ENCODE results near the gene ARID3C.

DNA sequence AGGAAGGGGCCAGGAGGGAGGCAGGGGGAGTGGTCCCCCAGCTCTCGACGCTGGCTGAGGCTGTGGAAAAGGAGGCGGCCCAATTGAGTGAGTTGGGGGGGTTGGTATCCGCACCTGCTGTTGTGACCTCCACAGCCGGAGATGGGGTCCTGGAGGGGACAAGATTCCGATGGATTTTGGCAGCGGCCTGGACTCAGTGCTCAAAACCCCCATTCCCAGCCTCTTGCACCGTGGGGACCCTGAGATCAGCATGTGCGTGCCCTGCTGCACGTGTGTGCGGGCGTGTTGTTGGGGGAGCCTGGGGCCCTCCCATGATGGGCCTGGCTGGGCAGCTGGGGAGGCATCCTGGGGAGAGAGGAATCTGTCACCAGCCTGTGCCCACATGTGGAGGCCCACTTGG lies 54.3 kb downstream of the ARID3C start:
- TF ChIP-seq, protein P1, sequence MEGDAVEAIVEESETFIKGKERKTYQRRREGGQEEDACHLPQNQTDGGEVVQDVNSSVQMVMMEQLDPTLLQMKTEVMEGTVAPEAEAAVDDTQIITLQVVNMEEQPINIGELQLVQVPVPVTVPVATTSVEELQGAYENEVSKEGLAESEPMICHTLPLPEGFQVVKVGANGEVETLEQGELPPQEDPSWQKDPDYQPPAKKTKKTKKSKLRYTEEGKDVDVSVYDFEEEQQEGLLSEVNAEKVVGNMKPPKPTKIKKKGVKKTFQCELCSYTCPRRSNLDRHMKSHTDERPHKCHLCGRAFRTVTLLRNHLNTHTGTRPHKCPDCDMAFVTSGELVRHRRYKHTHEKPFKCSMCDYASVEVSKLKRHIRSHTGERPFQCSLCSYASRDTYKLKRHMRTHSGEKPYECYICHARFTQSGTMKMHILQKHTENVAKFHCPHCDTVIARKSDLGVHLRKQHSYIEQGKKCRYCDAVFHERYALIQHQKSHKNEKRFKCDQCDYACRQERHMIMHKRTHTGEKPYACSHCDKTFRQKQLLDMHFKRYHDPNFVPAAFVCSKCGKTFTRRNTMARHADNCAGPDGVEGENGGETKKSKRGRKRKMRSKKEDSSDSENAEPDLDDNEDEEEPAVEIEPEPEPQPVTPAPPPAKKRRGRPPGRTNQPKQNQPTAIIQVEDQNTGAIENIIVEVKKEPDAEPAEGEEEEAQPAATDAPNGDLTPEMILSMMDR (IDR thresholded peaks at IDR 0.05) = no peak
- TF ChIP-seq POLR2A (IDR thresholded peaks at IDR 0.05) = no peak
